GM21717 (cell line): Measurements from ENCODE around the gene ANKRD9.

Experiments
- ATAC-seq: cut with Tn5 transposase; IDR thresholded peaks from one replicate; pipeline ENCODE4 v1.9.1; 2021; ENCODE audit warnings: mild to moderate bottlenecking, moderate library complexity; ENCODE audit not compliant: unreplicated experiment

Gene ANKRD9

DNA sequence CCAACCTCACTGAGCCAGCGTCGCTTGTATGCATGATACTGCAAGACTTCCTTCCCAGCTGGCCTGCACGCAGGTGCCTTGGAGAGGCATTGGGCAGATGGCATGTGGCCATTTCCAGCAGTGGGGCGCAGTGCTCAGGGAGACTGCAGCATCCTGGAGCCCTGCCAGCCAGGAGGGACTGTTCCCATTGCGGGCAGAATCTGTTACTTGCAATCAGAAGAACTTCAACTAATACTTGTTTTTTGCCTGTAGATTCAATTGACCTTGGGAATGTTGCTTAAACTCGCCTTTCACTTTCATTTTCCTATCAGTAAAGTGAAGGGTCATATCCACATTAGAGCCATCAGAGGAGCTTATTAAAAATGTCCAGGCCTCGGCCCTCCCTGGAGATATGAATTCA is 29.8 kb downstream of the ANKRD9 start:
- ATAC-seq, result no peak

DNA sequence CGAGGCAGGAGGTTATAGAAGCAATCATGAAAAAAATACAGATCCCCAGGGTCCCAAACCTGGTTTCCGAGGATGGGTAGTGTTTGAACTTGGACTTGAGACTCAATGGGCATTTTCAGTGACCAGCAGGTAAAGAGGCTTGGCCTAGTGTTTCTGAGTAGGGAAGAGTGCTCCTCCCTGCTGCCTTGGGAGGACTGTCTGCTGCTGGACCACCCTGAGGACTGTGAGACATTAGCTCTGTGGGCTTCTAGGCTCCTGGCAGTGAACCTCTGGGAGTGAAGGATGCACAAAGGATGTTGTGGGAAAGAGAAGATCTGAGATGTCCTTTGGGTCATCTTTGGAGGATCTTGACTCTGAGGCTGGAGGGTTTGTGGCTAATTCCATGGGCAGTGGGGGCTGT is 30.5 kb downstream of the ANKRD9 start:
- ATAC-seq, result no peak

DNA sequence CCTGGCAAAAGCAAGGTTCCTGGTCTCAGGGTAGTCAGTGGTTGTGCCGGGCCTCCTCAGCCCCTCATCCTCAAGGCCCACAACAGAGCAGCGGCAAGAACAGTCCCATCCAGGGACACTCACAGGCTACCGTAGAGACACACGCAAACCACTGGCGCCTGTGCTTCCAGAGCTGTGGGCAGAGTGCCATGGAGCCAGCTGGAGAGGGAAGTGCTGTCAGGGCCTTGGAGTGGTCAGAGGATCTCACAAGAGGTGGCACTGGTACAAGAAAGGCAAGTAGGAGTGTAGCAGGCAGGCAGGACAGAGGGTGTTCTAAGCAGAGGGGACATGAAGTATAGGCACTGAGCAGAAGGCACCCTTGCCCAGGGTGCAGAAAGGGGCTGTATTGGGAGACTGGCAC is 34.6 kb downstream of the ANKRD9 start:
- ATAC-seq, result no peak

DNA sequence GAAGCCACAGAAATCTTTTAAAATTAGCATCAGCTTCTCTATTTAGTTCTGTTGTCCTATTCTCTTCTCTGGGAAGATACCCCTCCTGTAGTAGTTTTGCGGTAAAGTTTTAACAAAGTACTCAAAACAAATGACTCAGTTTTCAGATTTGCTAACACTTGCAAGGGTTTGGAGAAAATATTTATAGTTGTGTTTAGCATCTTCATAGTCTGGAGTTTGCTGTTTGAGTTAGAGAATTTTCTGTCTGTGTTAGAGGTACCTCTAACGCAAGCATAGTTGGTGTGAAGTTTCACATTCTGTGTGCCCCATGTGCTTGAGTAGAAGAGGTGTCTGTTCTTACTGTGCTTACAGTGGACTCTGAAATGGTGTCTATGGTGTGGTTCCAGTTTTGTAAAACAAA is 36.0 kb downstream of the ANKRD9 start:
- no peak for ATAC-seq

DNA sequence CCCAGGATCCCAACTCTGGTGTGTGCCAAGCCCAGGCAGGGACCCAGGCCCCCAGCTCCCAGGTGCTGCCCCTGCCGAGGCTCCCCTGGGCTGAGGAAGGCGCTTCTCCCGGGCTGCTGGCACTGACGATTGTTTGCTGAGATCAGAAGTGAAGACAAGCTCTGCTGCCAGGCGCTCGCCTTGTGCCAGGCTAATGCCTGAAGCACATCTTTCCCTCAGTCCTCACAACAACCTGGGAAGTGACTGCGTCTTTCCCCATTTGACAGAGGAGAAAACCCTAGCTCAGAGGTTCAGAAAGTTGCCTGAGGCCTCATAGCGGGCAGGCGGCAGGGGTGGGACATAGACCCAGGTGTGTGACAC is 36.8 kb downstream of the ANKRD9 start:
- no peak for ATAC-seq

DNA sequence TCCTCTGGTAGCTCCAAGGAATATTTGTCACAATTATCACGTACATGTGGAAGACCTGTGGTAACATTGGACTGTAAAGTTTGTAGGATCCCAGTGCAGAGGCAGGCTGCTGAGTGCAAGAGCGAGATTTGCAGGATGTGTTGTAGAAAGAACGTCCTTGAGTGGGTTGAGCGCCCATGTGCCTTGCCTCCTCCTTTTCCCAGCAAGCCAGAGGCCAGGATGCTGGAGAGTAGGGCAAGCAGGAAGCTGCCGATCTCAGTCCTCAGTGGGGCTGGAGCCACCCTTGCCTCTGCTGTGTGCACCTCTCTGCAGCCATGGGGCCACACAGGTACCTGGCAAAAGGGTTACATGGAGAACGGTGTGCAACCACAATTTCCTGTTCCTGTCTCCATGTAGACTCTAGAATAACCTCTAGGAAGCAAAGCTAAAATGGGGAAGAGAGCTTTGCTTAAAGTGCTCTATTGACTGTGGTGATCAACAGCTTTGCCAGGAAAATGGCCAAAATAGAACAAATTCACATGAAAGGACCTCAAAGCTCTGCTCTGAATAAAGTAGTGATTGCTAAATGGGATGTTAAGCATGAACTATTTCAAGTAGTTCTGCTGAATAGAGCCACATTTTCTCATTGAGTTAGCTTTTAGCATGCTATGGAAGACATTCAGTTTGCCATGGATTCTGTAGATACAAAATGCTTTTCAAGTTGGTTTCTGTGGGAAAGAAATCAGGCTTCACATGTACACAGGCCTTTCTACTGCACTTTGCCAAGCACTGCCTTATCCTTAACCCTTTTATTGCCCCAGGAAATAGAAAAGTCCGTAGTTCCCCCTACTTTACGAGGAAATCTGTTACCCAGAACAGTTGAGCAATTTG is 37.4 kb downstream of the ANKRD9 start:
- ATAC-seq, result no peak

DNA sequence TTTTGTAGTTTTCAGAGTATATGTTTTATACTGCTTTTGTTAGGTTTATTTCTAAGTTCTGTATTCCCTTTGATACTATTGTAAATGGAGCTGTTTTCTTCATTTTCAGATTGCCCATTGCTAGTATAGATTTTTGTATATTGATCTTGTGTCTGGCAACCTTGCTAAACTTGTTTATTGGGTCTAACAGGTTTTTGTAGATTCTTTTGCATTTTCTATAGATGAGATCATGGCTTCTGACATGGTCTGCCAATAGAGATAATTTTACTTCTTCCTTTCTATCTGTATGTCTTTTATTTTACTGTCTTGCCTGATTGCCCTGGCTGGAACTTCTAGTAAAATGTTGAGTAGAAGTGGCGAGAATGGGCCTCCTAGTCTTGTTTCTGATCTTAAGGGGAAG is 40.3 kb downstream of the ANKRD9 start:
- ATAC-seq, result no peak

DNA sequence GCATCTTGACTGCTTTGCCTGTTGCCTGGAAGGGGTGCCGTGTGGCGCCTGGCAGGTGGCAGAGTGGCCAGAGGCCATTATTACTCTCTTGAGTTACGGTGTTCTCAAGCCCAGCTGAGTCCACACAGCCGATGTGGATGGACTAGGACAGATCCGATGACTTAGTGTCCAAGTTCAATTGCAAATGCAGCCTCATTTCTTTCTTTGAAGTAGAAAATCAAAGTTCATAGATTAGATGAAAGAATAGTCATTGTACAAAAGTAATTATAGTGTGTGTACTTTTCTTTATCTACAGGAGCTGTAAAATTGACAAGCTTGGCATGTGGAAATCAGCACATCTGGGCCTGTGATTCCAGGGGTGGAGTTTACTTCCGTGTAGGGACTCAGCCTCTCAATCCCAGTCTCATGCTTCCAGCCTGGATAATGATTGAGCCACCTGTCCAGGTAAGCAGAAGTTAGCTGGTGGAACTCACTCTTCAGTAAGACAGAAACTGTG is 44.7 kb downstream of the ANKRD9 start:
- ATAC-seq, result no peak

DNA sequence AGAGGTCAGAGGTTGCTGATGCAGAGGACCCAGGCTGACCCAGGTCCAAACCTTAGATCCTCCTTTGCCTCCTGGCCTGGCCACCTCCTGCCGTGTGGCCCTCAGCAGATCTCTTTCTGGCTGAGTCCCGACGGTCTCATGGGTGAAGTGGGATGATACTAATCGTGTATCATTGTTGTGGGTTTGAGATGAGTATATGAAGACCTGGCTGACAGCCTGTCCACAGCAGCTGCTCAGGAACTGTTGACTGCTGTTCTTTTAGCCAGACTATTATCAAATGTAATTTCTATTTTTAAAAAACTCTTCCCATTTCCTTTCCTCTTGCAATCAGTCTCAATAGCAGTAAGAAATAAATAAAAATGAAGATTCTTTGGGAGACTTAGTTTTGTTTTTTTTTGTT is 45.6 kb downstream of the ANKRD9 start:
- ATAC-seq, result no peak

DNA sequence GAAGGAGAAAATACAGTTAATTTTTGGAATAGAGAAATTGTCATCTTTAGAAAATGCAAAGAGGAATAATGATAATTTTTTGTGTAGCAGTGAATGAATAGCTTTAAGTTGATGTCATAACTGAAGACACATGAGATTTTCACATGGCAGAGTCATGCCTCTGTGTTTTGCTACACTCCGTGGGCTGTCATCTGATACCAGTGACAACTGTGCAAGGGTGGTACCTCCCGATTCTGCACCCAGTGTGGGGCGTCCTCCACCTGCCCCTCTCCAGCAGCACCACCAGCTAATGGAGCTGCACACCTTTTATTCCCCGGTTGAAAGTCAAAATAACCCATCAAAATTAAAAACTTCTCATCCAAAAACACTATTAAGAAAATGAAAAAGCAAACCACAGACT is 47.2 kb downstream of the ANKRD9 start:
- no peak for ATAC-seq

DNA sequence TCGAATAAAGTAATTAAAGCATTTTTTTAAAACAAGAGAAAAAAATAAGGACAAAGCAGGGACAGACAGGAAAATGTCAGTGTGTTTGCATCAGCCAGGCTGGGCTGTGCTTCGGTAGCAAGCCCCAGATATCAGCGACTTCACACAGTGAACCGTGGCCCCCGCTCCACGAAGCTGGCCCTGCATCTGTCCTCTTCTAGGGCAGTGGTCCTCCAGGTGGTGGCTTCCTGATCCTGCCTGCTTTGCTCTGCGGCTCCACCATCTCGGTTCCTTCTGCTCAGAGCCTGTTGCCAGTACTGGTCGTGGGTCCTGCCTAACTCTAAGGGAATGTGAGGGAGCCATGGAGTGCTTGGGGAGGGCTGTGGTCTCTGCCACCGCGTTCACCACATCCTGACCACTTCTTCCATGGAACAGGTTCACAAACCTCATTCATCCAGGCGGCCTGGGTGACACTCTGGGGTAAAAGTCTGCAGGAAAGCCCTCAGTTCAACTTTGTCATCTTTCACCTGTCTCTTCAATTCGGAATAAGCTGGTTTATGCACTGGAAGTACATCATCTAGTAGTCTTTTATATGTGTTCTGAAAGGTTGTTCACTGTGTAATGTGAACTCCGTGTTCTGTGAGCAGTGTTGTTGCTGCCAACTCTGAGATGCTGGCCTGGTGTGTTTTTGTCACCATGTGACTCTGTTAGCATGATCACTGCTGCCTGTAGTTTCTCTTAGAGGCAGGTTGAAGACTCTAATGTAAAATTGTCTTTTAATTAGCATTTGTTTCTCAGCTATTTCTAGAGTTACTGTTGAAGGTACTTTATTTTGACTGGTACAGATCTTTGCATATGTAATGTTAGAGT is 47.9 kb downstream of the ANKRD9 start:
- no peak for ATAC-seq

DNA sequence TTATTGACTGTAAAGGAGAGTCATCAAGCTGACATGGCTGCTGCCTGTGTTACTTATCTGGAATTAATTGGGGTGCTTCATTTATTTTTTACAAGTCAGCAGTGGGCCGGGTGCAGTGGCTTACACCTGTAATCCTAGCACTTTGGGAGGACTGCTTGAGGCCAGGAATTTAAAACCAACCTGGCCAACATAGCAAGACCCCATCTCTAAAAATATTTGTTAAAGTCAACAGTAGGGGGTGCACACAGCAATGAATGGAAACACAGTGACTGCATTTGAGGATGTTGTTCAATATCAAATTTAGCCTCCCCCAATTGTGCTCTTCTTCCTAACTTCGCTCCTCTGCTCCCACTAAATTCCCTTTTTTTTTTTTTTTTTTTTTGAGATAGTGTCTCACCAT is 52.1 kb downstream of the ANKRD9 start:
- no peak for ATAC-seq

DNA sequence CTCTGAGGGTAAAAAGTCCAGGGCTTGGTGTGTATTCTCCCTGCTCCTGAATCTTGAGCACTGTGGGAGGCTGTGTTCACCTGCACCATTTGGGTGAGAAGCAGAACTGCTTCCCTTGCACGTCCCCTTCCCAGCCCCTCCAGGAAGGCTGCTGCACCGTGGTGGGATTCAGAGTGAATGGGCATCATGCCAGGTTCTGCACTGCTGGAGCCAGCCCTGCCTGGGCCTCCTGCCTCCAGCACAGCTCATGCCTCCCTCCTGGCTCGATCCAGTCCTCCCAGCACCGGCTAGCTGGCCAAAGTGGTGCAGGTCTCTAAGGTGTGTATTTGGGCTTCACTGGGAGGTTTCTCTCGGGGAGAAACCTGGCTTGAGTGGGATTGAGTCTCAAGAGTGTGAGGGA is 54.9 kb downstream of the ANKRD9 start:
- ATAC-seq, result no peak

DNA sequence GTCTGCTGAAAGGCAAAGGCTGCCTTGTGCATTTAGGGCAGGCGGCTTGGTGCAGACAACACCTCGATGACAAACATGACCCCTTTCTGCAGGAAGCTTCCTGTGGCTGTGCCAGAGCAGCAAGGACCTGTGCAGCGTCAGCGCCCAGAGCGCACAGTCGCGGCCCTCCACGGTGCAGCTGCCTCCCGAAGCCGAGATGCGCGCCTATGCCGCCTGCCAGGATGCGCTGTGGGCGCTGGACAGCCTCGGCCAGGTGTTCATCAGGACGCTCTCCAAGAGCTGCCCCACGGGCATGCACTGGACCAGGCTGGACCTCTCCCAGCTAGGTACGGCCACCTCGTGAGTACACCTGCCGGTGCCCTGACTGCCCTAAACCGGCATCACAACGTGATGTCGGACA is 57.3 kb downstream of the ANKRD9 start:
- no peak for ATAC-seq
